HG03060 (cell line): Measurements from ENCODE around the gene FGF23.
"Not testable (repeated sequence)": the region's sequence is repeated elsewhere in the genome, so short reads cannot be mapped to it uniquely, and the experiment has no call there.

Source experiments
- ATAC-seq: cut with Tn5 transposase; IDR thresholded peaks from one replicate; pipeline ENCODE4 v1.9.1; 2021; ENCODE audit warnings: low read depth, moderate number of reproducible peaks; ENCODE audit not compliant: unreplicated experiment

Gene FGF23

GRCh38 chr12:4379405-4379804, at the start of gene FGF23:
FGF23 (minus strand) TSS chr12:4379712; CDS start chr12:4379582, 130 bp downstream.
- ATAC-seq = no peak

- ATAC-seq = no peak
Measured at GRCh38 chr12:4424422-4424821, 44.9 kb upstream of the FGF23 start.

GRCh38 chr12:4423528-4424195, 44.1 kb upstream of the FGF23 start:
- ATAC-seq = no peak

- no peak for ATAC-seq
Measured at GRCh38 chr12:4422985-4423384, 43.5 kb upstream of the FGF23 start.

GRCh38 chr12:4421590-4422031, 42.1 kb upstream of the FGF23 start:
- ATAC-seq = no peak

- no peak for ATAC-seq
Measured at GRCh38 chr12:4420138-4420670, 40.7 kb upstream of the FGF23 start.

- no peak for ATAC-seq
Measured at GRCh38 chr12:4418913-4419312, 39.4 kb upstream of the FGF23 start.

- ATAC-seq = no peak
Measured at GRCh38 chr12:4417936-4418335, 38.4 kb upstream of the FGF23 start.

- no peak for ATAC-seq
Measured at GRCh38 chr12:4417455-4417854, 37.9 kb upstream of the FGF23 start.

GRCh38 chr12:4416276-4416675, 36.8 kb upstream of the FGF23 start:
- ATAC-seq = no peak

GRCh38 chr12:4412465-4412864, 33.0 kb upstream of the FGF23 start:
- ATAC-seq = no peak

GRCh38 chr12:4412056-4412455, 32.5 kb upstream of the FGF23 start:
- no peak for ATAC-seq

- ATAC-seq = no peak
Measured at GRCh38 chr12:4407136-4407535, 27.6 kb upstream of the FGF23 start.

- not testable (repeated sequence) for ATAC-seq
Measured at GRCh38 chr12:4404877-4405637, 25.5 kb upstream of the FGF23 start.

- ATAC-seq = no peak
Measured at GRCh38 chr12:4402996-4403395, 23.5 kb upstream of the FGF23 start.

GRCh38 chr12:4401117-4401516, 21.6 kb upstream of the FGF23 start:
- no peak for ATAC-seq

GRCh38 chr12:4395818-4396217, 16.3 kb upstream of the FGF23 start:
- ATAC-seq = no peak

GRCh38 chr12:4393211-4393610, 13.7 kb upstream of the FGF23 start:
- no peak for ATAC-seq

GRCh38 chr12:4392223-4392742, 12.8 kb upstream of the FGF23 start:
- ATAC-seq = no peak

GRCh38 chr12:4388662-4389061, 9.2 kb upstream of the FGF23 start:
- no peak for ATAC-seq

GRCh38 chr12:4388032-4388431, 8.5 kb upstream of the FGF23 start:
- ATAC-seq = no peak

GRCh38 chr12:4387607-4388006, 8.1 kb upstream of the FGF23 start:
- no peak for ATAC-seq
